Lower leg skin (tissue), 3 donors: ENCODE results near the gene CD209.

Source experiments
- CTCF ChIP-seq, 3 donors: fragments of 450-650 bp; IDR thresholded peaks; one replicate each; pipeline ENCODE4 v1.5.1; 2016; ENCODE audit warnings: antibody characterized with exemption in 3 of 3, mild to moderate bottlenecking in 3 of 3, moderate library complexity in 2 of 3
- POLR2A ChIP-seq, 2 donors: fragments of 450-650 bp; IDR thresholded peaks; one replicate each; pipeline ENCODE4 v1.6.1; 2016 to 2017; ENCODE audit warnings: antibody characterized with exemption in 2 of 2, mild to moderate bottlenecking in 1 of 2, moderate library complexity in 1 of 2

GRCh38 chr19:7751157-7751783, 3.9 kb upstream of the CD209 start:
- no peak for TF ChIP-seq CTCF (IDR thresholded peaks at IDR 0.05)
- TF ChIP-seq POLR2A (IDR thresholded peaks at IDR 0.05), result no peak
